Upper lobe of left lung (tissue), 4 donors: ENCODE results near the gene CYFIP2.

ENCODE experiments used
- CTCF ChIP-seq, 6 experiments: fragments of 450-650 bp in 4 of 6; fragments of 200-600 bp in 2 of 6; sonication (generic) in 2 of 6; IDR thresholded peaks; one replicate each; pipeline ENCODE4 v1.5.1; 2016 to 2019; ENCODE audit warnings: antibody characterized with exemption in 6 of 6
- POLR2A ChIP-seq, 4 donors: fragments of 450-650 bp; IDR thresholded peaks; one replicate each; pipeline ENCODE4 v1.5.1; 2016 to 2017; ENCODE audit warnings: antibody characterized with exemption in 4 of 4, mild to moderate bottlenecking in 2 of 4
- POLR2AphosphoS5 ChIP-seq, 2 donors: sonication (generic); formaldehyde crosslinking; IDR thresholded peaks; one replicate each; pipeline ENCODE4 v1.5.1; 2017; ENCODE audit warnings: antibody characterized with exemption in 2 of 2

- TF ChIP-seq CTCF (IDR thresholded peaks at IDR 0.05): no peak
- TF ChIP-seq POLR2A (IDR thresholded peaks at IDR 0.05): no peak
- TF ChIP-seq POLR2AphosphoS5 (IDR thresholded peaks at IDR 0.05): no peak
Observed at GRCh38 chr5:157350939-157351801, 85.2 kb downstream of the CYFIP2 start.
